Measurements from ENCODE around the gene PGPEP1. TPM values are rescaled to one million over a fixed set of nuclear protein-coding genes. Genes with fewer than 3 reads are reported as not detected.
"Not testable (repeated sequence)": the region's sequence is repeated elsewhere in the genome, so short reads cannot be mapped to it uniquely, and the experiment has no call there.

The PGPEP1 gene
- total RNA-seq, 1 experiment from 2014 or later, result 11.4 TPM

GRCh38 chr19:18353378-18354005, 13.1 kb downstream of the PGPEP1 start:
- Histone ChIP-seq H3K9me3 (ENCODE audit: low read length) (no peaks in the 10 kb centered on the region), H3F3A (ENCODE audit: low read length, unreplicated experiment) (no peaks in the 10 kb centered on the region), H3K36me3 (ENCODE audit: low read depth, low read length) (no peaks in the 10 kb centered on the region), H3K27ac (ENCODE audit: low read length) (no peak overlapping the region), H3K4me2 (ENCODE audit: low read length) (no peak overlapping the region), H3K4me3 (ENCODE audit: low read length) (no peak overlapping the region), H3K9ac (ENCODE audit: low read length) (no peak overlapping the region), H3K27me3 (ENCODE audit: low read length) (no peaks in the 10 kb centered on the region), H4K20me1 (ENCODE audit: low read length) (no peaks in the 10 kb centered on the region), H3K79me2 (ENCODE audit: low read length) (no peaks in the 10 kb centered on the region), H3K4me1 (ENCODE audit: insufficient read depth, low read length) (no peaks in the 10 kb centered on the region), H2AFZ (ENCODE audit: low read length) (no peak overlapping the region), H3K9me2 (replicated peaks; ENCODE audit: low read length) (no peaks in the 10 kb centered on the region)
- POLR2A ChIA-PET (ENCODE audit: unreplicated experiment), result no interaction called here
- ATAC-seq (no peak), DNase-seq (no peak)
- no peak for TF ChIP-seq CTCF (conservative IDR thresholded peaks at IDR 0.05; ENCODE audit: low read depth, low read length)
- TF ChIP-seq EZH2 (IDR thresholded peaks at IDR 0.05; ENCODE audit: low read length, unreplicated experiment), result no peak
- intact Hi-C loops (cut with micrococcal nuclease), result no loop called here
- CTCF ChIA-PET, result no interaction called here
- no TSS peak for BruUV-seq (replicated peaks)

GRCh38 chr19:18354743-18355142, 14.3 kb downstream of the PGPEP1 start:
- H3K4me2 ChIP-seq (ENCODE audit: low read length); H4K20me1 ChIP-seq (ENCODE audit: low read length); BruUV-seq (replicated peaks); H3K36me3 ChIP-seq (ENCODE audit: low read depth, low read length); POLR2A ChIA-PET (ENCODE audit: unreplicated experiment); CTCF ChIA-PET; H3K9ac ChIP-seq (ENCODE audit: low read length); H3K4me3 ChIP-seq (ENCODE audit: low read length); H3F3A ChIP-seq (ENCODE audit: low read length, unreplicated experiment); H3K27me3 ChIP-seq (ENCODE audit: low read length); DNase-seq; H3K79me2 ChIP-seq (ENCODE audit: low read length); H3K4me1 ChIP-seq (ENCODE audit: insufficient read depth, low read length); H3K9me2 ChIP-seq (replicated peaks; ENCODE audit: low read length); ATAC-seq; H2AFZ ChIP-seq (ENCODE audit: low read length); H3K9me3 ChIP-seq (ENCODE audit: low read length); intact Hi-C loops (cut with micrococcal nuclease); H3K27ac ChIP-seq (ENCODE audit: low read length): not testable (repeated sequence)

GRCh38 chr19:18357041-18357440, 16.6 kb downstream of the PGPEP1 start:
- no TSS peak for BruUV-seq (replicated peaks)
- ATAC-seq, result no peak
- Histone ChIP-seq H3K79me2 (ENCODE audit: low read length) (no peaks in the 10 kb centered on the region), H3K4me2 (ENCODE audit: low read length) (no peak overlapping the region), H3K27ac (ENCODE audit: low read length) (no peak overlapping the region), H3K9ac (ENCODE audit: low read length) (no peak overlapping the region), H3K9me2 (replicated peaks; ENCODE audit: low read length) (no peaks in the 10 kb centered on the region), H3F3A (ENCODE audit: low read length, unreplicated experiment) (no peaks in the 10 kb centered on the region), H3K9me3 (ENCODE audit: low read length) (no peaks in the 10 kb centered on the region), H3K4me1 (ENCODE audit: insufficient read depth, low read length) (no peaks in the 10 kb centered on the region), H4K20me1 (ENCODE audit: low read length) (no peaks in the 10 kb centered on the region), H3K36me3 (ENCODE audit: low read depth, low read length) (no peaks in the 10 kb centered on the region), H3K4me3 (ENCODE audit: low read length) (no peak overlapping the region), H3K27me3 (ENCODE audit: low read length) (no peaks in the 10 kb centered on the region), H2AFZ (ENCODE audit: low read length) (no peak overlapping the region)
- DNase-seq, result no peak
- ChIA-PET CTCF (interaction anchor here (0.6 kb wide), 1 partner anchor 29 kb away, joined by 4 read pairs; the partner anchor contains the start of gene GDF15), POLR2A (ENCODE audit: unreplicated experiment) (no interaction called here)
- intact Hi-C loops (cut with micrococcal nuclease), result no loop called here
- TF ChIP-seq EZH2 (IDR thresholded peaks at IDR 0.05; ENCODE audit: low read length, unreplicated experiment) (no peak), EZH2phosphoT487 (IDR thresholded peaks at IDR 0.05; ENCODE audit: borderline replicate concordance, low read length) (no peak), CTCF (conservative IDR thresholded peaks at IDR 0.05; ENCODE audit: low read depth, low read length) (no peak)
